Stomach (tissue), 4 donors: ENCODE data around the gene TPH1.

Experiments
- CTCF ChIP-seq, 7 experiments: fragments of 450-650 bp in 4 of 7; fragments of 200-600 bp in 3 of 7; sonication (generic) in 3 of 7; IDR thresholded peaks; one replicate each; pipeline ENCODE4 v1.5.1; 2016 to 2019; ENCODE audit warnings: antibody characterized with exemption in 7 of 7, control low read depth in 2 of 7, mild to moderate bottlenecking in 1 of 7
- POLR2A ChIP-seq, 4 donors: fragments of 450-650 bp; IDR thresholded peaks; one replicate each; pipeline ENCODE4 v1.6.1; 2016; ENCODE audit warnings: antibody characterized with exemption in 4 of 4, control low read depth in 2 of 4, mild to moderate bottlenecking in 1 of 4, moderate library complexity in 1 of 4
- POLR2AphosphoS5 ChIP-seq, 3 donors: sonication (generic); formaldehyde crosslinking; IDR thresholded peaks; one replicate each; pipeline ENCODE4 v1.6.1; 2016; ENCODE audit warnings: antibody characterized with exemption in 3 of 3

GRCh38 chr11:18078909-18079308 is 32.8 kb upstream of the TPH1 start:
- TF ChIP-seq CTCF (IDR thresholded peaks at IDR 0.05): no peak
- TF ChIP-seq POLR2A (IDR thresholded peaks at IDR 0.05): no peak
- no peak for TF ChIP-seq POLR2AphosphoS5 (IDR thresholded peaks at IDR 0.05)
